Natural killer cell treated with Interleukin-12 subunit alpha and Interleukin-12 subunit beta and Interleukin-15 and Interleukin-18, amount 100 ng/mL, for 72 hours (primary cell): ENCODE measurements around the gene PLEKHG4B. TPM values are rescaled to one million over a fixed set of nuclear protein-coding genes. Genes with fewer than 3 reads are reported as not detected.
A peak's percentile ranks its signal among the peaks of the same experiment; 100 is the strongest.
"Not testable (repeated sequence)": the region's sequence is repeated elsewhere in the genome, so short reads cannot be mapped to it uniquely, and the experiment has no call there.

Experiments
- ATAC-seq, 2 donors: fragments of 150-1000 bp; cut with Tn5 transposase in 1 of 2; sonication (Bioruptor Pico), chemical (Tn5 transposase) in 1 of 2; 2 replicates each; pipeline ENCODE4 v1.10.0; 2021
- DNase-seq: peaks from one replicate; pipeline ENCODE4 v3.0.0; 2022; ENCODE audit warnings: low spot score
- H3K27ac Mint-ChIP-seq, 2 donors: 1 replicate in 1 of 2; 2 replicates in 1 of 2; pipeline ENCODE4 v1.8.0; 2022; ENCODE audit warnings: mixed read lengths in 2 of 2, mild to moderate bottlenecking in 1 of 2, moderate library complexity in 1 of 2
- H3K27me3 Mint-ChIP-seq, 2 donors: 1 replicate in 1 of 2; 2 replicates in 1 of 2; pipeline ENCODE4 v1.8.0; 2022; ENCODE audit warnings: mixed read lengths in 2 of 2
- H3K36me3 Mint-ChIP-seq: one replicate; pipeline ENCODE4 v1.8.0; 2022; ENCODE audit warnings: mixed read lengths
- H3K4me1 Mint-ChIP-seq, 2 donors: 1 replicate in 1 of 2; 2 replicates in 1 of 2; pipeline ENCODE4 v1.8.0; 2022; ENCODE audit warnings: low read depth in 2 of 2, mixed read lengths in 2 of 2, mild to moderate bottlenecking in 1 of 2
- H3K4me3 Mint-ChIP-seq: one replicate; pipeline ENCODE4 v1.8.0; 2022; ENCODE audit warnings: mixed read lengths
- H3K9me3 Mint-ChIP-seq: 2 replicates; pipeline ENCODE4 v1.8.0; 2022; ENCODE audit warnings: mixed read lengths
- total RNA-seq, 2 donors: library from RNA; stranded (reverse); gene quantifications; one replicate each; pipeline ENCODE4 v1.2.3, GENCODE V29; 2022

Gene PLEKHG4B, protein sequence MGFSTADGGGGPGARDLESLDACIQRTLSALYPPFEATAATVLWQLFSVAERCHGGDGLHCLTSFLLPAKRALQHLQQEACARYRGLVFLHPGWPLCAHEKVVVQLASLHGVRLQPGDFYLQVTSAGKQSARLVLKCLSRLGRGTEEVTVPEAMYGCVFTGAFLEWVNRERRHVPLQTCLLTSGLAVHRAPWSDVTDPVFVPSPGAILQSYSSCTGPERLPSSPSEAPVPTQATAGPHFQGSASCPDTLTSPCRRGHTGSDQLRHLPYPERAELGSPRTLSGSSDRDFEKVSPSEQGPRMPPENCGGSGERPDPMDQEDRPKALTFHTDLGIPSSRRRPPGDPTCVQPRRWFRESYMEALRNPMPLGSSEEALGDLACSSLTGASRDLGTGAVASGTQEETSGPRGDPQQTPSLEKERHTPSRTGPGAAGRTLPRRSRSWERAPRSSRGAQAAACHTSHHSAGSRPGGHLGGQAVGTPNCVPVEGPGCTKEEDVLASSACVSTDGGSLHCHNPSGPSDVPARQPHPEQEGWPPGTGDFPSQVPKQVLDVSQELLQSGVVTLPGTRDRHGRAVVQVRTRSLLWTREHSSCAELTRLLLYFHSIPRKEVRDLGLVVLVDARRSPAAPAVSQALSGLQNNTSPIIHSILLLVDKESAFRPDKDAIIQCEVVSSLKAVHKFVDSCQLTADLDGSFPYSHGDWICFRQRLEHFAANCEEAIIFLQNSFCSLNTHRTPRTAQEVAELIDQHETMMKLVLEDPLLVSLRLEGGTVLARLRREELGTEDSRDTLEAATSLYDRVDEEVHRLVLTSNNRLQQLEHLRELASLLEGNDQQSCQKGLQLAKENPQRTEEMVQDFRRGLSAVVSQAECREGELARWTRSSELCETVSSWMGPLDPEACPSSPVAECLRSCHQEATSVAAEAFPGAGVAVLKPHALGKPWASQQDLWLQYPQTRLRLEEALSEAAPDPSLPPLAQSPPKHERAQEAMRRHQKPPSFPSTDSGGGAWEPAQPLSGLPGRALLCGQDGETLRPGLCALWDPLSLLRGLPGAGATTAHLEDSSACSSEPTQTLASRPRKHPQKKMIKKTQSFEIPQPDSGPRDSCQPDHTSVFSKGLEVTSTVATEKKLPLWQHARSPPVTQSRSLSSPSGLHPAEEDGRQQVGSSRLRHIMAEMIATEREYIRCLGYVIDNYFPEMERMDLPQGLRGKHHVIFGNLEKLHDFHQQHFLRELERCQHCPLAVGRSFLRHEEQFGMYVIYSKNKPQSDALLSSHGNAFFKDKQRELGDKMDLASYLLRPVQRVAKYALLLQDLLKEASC (N-terminal part only)
- not detected for total RNA-seq

DNA sequence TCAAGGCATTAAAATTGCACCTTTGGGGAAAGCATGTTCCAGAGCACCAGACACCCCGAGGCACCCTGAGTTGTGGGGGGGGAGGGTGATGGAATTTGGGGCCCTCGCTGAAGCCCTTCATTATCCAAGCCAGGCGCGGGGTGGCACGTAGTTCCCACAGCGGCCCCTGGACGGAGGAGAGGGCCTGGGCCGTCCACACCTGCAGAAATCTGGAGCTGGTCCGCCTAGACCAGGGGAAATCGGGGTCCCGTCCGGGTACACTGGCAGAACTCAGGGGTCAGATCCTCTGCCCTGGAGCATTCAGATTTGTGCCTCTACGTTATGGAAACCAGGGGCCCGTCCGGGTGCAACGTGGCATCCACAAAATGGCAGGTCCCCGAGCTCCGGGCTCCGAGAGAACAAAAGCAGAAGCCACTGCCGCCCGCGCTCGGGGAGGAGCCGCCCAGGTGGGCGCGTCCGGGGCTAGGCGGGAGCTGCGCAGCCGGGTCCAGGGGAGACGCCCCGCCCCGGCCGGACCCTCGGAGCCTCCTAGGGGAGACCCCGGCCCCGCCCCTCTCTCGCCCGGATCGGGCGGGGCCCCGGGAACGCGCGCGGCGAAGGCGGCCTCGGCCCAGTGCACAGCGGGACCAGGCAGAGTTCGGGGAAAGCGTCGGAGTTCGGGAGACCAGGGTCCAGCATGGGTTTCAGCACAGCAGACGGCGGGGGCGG lies at the start of gene PLEKHG4B:
Gene PLEKHG4B (plus strand): TSS at position 613 of the 708 bp plus-strand sequence. CDS start 64 bp downstream, at position 677.
- no peaks in the 10 kb centered on the region for H3K9me3 Mint-ChIP-seq
- H3K4me3 Mint-ChIP-seq = no peak within 1 kb of the TSS
- no peak for ATAC-seq
- H3K27me3 Mint-ChIP-seq = peaks cover 28 to 52% of the 10 kb centered on the region in 2 donors
- DNase-seq = no peak
- H3K27ac Mint-ChIP-seq = no peak within 1 kb of the TSS
- no peaks in the 10 kb centered on the region for H3K36me3 Mint-ChIP-seq
- H3K4me1 Mint-ChIP-seq = peaks cover 0 to 3% of the 10 kb centered on the region in 2 donors

DNA sequence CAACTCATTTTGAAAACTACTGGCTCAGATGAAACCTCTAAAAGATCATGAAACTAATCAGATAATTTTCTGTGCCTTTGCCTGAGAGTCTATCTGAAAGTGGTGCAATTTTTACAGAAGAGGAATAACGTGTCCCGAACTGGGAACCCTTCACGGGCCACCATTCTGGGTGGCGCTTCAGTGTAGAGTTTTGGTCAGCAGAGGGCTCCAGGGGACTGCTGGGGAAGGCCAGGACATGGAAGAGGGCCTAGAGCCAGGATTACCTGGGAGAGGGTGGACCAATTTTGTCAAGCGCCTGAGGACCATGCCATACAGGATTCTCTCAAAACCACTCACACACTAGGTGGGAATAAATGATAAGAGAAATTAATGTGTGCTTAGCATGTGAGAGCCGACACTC lies 49.7 kb upstream of the PLEKHG4B start:
- H3K27ac Mint-ChIP-seq = no peak overlapping the region
- H3K4me1 Mint-ChIP-seq = no peaks in the 10 kb centered on the region
- H3K9me3 Mint-ChIP-seq = no peaks in the 10 kb centered on the region
- peaks cover 20 to 38% of the 10 kb centered on the region in 2 donors for H3K27me3 Mint-ChIP-seq
- H3K36me3 Mint-ChIP-seq = no peaks in the 10 kb centered on the region
- ATAC-seq (no peak), DNase-seq (no peak)
- no peak overlapping the region for H3K4me3 Mint-ChIP-seq

DNA sequence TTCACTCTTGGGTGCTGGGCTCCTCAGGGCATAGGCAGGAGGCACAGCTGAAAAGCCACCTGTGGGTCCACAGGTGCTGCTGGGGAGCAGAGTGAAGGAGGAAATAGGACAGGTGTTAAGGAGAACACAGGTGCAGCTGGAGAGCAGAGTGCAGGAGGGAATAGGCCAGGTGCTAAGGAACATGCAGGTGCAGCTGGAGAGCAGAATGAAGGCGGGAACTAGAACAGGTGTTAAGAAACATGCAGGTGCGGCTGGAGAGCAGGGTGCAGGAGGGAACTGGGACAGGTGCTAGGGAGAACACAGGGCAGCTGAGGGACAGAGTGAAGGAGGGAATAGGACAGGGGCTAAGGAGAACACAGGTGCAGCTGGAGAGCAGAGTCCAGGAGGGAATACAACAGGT lies 43.8 kb upstream of the PLEKHG4B start:
- H3K36me3 Mint-ChIP-seq = peaks cover 6% of the 10 kb centered on the region
- ATAC-seq = no peak
- no peak for DNase-seq
- no peak overlapping the region for H3K4me3 Mint-ChIP-seq
- H3K27me3 Mint-ChIP-seq = peaks cover 17 to 39% of the 10 kb centered on the region in 2 donors
- H3K27ac Mint-ChIP-seq = no peak overlapping the region
- peaks cover 0 to 4% of the 10 kb centered on the region in 2 donors for H3K4me1 Mint-ChIP-seq
- peaks cover 3% of the 10 kb centered on the region for H3K9me3 Mint-ChIP-seq

DNA sequence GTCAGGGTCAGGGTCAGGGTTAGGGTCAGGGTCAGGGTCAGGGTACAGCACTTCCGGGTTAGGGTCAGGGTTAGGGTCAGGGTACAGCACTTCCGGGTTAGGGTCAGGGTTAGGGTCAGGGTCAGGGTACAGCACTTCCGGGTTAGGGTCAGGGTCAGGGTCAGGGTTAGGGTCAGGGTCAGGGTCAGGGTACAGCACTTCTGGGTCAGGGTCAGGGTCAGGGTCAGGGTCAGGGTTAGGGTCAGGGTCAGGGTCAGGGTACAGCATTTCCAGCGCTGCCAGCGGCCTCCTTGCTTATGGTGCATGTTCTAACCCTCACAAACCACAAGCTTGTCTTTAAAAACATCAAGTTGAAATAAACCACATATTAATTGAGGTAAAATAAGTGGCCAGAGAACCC lies 42.4 kb upstream of the PLEKHG4B start:
- not testable (repeated sequence) for H3K9me3 Mint-ChIP-seq, ATAC-seq, DNase-seq, H3K36me3 Mint-ChIP-seq, H3K27ac Mint-ChIP-seq, H3K4me3 Mint-ChIP-seq, H3K4me1 Mint-ChIP-seq
- peaks cover 20 to 39% of the 10 kb centered on the region in 2 donors for H3K27me3 Mint-ChIP-seq

DNA sequence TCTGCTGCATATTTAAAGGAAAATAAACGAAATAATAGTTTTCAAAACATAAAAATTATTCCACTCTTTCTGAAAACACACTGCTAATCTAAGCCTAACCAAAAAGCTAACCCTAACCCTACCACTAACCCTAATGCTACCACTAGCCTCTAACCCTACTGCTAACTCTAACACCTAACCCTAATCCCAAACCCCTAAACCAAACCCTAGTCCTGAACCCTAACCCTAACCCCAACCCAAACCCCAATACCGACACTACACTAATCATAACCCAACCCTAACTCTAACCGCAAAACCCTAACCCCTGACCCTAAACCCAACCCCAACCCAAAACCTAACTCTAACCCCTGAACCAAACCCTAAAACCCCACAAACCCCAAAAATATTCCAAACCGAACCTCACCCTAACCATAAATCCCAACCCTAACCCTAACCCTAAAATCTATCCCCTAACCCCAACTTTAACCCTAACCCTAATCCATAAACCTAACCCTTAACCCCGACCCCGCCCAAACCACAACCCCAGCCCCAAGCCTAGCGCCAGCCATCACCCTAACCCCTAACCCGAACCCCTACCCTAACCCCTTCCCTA lies 41.9 kb upstream of the PLEKHG4B start:
- DNase-seq (no peak), ATAC-seq (peak in 1 of 2 donors; percentile 45)
- peaks cover 6% of the 10 kb centered on the region for H3K36me3 Mint-ChIP-seq
- peaks cover 20 to 41% of the 10 kb centered on the region in 2 donors for H3K27me3 Mint-ChIP-seq
- peaks cover 0 to 4% of the 10 kb centered on the region in 2 donors for H3K4me1 Mint-ChIP-seq
- no peak overlapping the region for H3K4me3 Mint-ChIP-seq
- H3K27ac Mint-ChIP-seq = no peak overlapping the region
- peaks cover 3% of the 10 kb centered on the region for H3K9me3 Mint-ChIP-seq

DNA sequence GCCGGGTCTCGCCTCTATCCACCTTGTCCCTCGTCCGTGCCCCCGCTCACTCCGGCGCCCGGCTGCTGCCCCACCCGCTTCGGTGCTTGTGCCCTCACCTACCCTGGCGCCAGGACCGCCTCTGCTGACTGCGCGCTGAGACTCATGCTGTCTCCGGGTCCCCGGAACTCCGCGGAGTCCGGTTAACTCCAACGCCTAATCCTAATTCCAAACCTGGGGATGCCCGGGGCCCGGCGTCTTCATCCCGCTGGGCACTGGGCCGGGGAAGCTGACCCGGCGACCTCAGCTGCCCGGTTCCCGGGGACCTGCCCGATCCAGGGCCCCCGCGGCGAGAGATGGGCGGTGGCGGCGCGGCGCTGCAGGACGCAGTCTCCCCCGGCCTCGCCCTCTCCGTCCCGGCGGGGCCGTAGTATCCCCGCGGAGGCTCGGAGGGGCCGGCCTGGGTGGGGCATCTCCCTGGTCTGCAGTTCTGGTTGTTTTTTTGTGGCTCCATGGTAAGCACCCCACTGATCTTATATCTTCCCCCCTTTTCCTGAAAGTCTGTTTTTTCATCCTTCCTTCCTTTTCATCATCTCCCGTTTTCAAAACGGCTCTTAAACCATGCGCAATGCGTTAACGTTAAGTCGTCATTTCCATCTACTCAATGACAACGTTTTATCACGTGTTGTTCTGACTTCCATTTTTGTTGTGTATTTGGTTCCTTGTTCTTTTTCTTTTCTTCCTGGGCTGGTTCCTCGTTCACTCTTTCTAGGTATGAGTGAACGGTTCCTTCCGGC lies 41.1 kb upstream of the PLEKHG4B start:
- Mint-ChIP-seq H3K27ac (no peak overlapping the region), H3K9me3 (peaks cover 3% of the 10 kb centered on the region), H3K36me3 (peaks cover 6% of the 10 kb centered on the region), H3K4me1 (peaks cover 0 to 4% of the 10 kb centered on the region in 2 donors), H3K27me3 (peaks cover 20 to 41% of the 10 kb centered on the region in 2 donors), H3K4me3 (no peak overlapping the region)
- no peak for ATAC-seq
- DNase-seq = no peak

DNA sequence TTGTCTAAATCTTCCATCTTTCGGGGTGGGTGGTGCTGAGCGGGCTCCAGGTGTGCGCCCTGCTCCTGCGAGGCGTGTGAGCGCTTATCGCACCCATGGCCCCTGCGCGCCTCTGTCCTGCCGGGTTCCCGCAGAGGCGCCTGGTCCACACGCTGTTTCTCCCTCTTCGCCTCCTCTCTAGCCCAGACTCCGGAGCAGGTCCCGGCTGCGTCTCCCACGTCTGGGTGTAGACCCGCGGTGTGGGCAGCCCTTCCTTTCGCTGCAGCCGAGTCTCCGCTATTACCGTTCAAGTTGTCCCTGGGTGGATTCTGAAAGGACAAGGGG lies 40.5 kb upstream of the PLEKHG4B start:
- H3K27ac Mint-ChIP-seq = no peak overlapping the region
- H3K27me3 Mint-ChIP-seq = peaks cover 22 to 42% of the 10 kb centered on the region in 2 donors
- ATAC-seq = no peak
- DNase-seq = no peak
- peaks cover 6% of the 10 kb centered on the region for H3K36me3 Mint-ChIP-seq
- peaks cover 3% of the 10 kb centered on the region for H3K9me3 Mint-ChIP-seq
- H3K4me3 Mint-ChIP-seq = no peak overlapping the region
- peaks cover 0 to 6% of the 10 kb centered on the region in 2 donors for H3K4me1 Mint-ChIP-seq

DNA sequence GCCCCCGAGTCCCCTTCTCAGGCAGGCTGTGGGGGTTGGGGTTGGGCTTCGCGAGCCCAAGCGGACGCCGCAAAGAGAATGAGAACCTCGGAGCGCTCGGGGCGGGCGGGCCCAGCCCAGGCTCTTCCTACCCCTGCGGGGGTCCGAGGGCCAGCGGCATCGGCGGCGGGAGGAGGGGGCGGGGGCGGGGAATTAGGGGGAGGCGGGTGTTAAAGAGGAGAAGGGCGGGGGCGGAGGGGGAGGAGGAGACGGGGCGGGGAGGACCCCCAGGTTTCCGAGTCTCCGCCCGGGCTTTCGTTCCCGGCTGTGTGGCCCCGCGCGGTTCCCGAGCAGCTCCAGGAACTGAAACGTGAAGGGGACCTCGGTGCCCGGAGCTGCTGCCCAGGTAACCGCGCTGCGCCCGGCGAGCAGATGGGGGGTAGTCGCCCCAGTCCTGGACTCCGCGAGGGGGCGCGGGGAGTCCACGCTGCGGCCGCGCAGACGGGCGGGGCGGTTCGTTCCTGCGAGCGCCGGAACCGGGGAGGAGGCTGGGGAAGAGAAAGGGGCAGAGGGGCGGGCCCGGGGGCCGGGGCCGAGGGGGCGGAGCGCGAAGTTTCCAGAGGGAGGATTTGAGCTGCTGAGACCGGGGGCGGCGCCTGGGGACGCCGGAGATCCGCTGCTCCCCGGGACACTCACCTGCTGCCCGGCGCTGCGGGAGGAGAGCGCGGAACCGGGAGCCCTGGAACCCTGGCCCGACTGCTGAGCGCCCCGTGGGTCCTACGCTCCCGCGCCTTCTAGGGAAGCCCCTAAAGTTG lies 38.4 kb upstream of the PLEKHG4B start:
- Mint-ChIP-seq H3K4me1 (peaks cover 0 to 7% of the 10 kb centered on the region in 2 donors), H3K4me3 (no peak overlapping the region), H3K36me3 (peaks cover 6% of the 10 kb centered on the region), H3K27me3 (peaks cover 24 to 32% of the 10 kb centered on the region in 2 donors), H3K9me3 (peaks cover 3% of the 10 kb centered on the region), H3K27ac (no peak overlapping the region)
- no peak for DNase-seq
- peak; percentile 50 to 62 for ATAC-seq

DNA sequence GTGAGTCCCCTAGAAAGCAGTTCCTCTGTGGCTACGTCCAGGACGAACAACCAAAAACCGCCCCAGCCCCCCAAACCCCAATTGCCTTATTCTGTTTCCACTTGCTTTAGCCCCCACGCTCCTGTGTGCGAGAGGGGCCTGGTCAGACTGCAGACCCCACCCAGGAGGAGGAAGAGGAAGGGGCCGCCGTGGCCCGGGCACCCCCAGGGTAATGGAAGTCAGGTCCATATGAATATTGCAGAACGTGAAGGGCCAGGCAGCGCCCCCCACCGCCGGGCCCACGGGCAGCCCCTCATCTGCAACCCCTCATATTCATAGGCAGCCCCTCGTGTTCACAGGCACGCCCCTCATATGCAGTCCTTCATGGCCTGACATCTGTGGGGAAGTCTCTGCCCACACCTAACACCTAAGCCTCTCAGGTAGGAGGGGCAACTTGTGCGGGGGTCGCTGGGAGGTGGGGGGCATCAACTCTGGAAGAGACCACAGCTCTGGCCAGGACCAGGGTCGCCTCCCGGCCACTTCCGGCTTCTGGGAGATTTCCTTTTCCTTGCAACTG lies 37.7 kb upstream of the PLEKHG4B start:
- H3K9me3 Mint-ChIP-seq = peaks cover 3% of the 10 kb centered on the region
- peaks cover 6% of the 10 kb centered on the region for H3K36me3 Mint-ChIP-seq
- H3K4me1 Mint-ChIP-seq = peaks cover 0 to 7% of the 10 kb centered on the region in 2 donors
- H3K27ac Mint-ChIP-seq = no peak overlapping the region
- peaks cover 24 to 32% of the 10 kb centered on the region in 2 donors for H3K27me3 Mint-ChIP-seq
- no peak for DNase-seq
- ATAC-seq = no peak
- H3K4me3 Mint-ChIP-seq = no peak overlapping the region

DNA sequence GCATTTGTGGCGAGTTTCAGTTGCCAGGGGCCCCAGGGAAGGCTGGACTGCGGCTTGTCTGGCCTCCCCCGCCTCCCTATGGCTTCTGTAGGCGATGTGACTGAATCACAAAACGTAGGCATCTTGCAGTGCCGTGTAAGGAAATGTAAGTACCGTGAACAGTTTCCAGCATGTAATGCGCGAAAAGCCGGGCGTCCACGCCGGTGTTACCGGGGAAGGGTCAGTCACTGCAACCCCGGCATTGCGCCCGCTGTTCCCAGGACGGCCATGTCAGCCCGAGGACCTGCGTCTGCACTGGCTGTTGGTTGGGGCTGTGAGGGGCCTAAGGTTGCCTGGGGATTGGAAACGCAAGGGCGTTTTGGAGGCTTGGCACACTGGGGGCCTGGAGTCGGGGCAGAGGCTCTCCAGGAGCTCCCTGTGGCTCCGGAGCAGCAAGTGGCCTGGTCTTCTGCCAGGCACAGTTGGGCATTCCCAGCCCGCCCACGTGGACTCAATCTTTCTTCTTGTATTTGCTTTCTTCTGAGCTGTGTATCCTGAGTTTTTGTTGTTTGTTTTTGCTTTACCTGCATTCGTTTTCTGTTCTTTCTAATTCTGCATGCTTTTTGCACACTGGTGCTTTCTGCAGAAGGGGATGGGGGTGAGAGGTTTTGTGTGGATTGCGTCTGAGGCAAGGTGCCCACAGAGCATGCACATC lies 36.9 kb upstream of the PLEKHG4B start:
- Mint-ChIP-seq H3K4me3 (no peak overlapping the region), H3K9me3 (peaks cover 3% of the 10 kb centered on the region), H3K36me3 (peaks cover 6% of the 10 kb centered on the region), H3K27ac (no peak overlapping the region), H3K4me1 (peaks cover 0 to 7% of the 10 kb centered on the region in 2 donors), H3K27me3 (peaks cover 27 to 36% of the 10 kb centered on the region in 2 donors)
- no peak for DNase-seq
- ATAC-seq = no peak
